ENCODE data around the gene SHISA7.

SHISA7 gene

DNA sequence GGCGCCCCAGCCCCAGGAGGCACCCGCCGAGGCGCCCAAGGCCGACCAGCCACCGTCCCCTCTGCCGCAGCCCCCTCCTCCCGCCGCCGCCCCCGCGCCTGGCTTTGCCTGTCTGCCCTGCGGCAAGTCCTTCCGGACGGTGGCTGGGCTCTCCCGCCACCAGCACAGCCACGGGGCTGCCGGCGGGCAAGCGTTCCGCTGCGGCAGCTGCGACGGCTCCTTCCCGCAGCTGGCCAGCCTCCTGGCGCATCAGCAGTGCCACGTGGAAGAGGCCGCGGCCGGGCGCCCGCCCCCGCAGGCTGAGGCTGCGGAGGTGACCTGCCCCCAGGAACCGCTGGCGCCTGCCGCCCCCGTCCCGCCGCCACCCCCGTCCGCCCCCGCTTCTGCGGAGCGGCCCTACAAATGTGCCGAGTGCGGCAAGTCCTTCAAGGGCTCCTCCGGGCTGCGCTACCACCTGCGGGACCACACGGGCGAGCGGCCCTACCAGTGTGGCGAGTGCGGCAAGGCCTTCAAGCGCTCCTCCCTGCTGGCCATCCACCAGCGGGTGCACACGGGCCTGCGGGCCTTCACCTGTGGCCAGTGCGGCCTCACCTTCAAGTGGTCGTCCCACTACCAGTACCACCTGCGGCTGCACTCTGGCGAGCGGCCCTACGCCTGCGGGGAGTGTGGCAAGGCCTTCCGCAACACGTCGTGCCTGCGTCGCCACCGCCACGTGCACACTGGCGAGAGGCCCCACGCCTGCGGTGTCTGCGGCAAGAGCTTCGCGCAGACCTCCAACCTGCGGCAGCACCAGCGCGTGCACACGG lies 39.3 kb upstream of the SHISA7 start:
- DNase-seq, result no peak

DNA sequence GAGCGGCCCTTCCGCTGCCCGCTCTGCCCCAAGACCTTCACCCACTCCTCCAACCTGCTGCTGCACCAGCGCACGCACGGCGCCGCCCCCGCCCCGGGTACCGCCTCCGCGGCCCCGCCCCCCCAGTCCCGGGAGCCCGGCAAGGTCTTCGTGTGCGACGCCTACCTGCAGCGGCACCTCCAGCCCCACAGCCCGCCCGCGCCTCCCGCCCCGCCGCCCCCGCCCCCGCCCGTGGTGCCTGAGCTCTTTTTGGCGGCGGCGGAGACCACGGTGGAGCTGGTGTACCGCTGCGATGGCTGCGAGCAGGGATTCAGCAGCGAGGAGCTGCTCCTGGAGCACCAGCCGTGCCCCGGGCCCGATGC lies 38.7 kb upstream of the SHISA7 start:
- DNase-seq, result no peak

DNA sequence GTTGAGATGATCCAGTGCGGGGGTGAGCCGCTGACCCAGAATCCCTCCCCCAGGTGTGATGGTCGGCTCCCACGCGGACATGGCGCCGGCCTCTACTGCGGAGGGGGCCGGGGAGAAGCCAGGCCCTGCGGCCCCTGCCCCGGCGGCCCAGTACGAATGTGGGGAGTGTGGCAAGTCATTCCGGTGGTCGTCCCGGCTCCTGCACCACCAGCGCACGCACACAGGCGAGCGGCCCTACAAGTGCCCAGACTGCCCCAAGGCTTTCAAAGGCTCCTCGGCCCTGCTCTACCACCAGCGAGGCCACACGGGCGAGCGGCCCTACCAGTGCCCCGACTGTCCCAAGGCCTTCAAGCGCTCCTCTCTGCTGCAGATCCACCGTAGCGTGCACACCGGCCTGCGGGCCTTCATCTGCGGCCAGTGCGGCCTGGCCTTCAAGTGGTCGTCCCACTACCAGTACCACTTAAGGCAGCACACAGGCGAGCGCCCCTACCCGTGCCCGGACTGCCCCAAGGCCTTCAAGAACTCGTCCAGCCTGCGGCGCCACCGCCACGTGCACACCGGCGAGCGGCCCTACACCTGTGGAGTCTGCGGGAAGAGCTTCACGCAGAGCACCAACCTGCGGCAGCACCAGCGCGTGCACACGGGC lies 38.2 kb upstream of the SHISA7 start:
- no peak for DNase-seq

DNA sequence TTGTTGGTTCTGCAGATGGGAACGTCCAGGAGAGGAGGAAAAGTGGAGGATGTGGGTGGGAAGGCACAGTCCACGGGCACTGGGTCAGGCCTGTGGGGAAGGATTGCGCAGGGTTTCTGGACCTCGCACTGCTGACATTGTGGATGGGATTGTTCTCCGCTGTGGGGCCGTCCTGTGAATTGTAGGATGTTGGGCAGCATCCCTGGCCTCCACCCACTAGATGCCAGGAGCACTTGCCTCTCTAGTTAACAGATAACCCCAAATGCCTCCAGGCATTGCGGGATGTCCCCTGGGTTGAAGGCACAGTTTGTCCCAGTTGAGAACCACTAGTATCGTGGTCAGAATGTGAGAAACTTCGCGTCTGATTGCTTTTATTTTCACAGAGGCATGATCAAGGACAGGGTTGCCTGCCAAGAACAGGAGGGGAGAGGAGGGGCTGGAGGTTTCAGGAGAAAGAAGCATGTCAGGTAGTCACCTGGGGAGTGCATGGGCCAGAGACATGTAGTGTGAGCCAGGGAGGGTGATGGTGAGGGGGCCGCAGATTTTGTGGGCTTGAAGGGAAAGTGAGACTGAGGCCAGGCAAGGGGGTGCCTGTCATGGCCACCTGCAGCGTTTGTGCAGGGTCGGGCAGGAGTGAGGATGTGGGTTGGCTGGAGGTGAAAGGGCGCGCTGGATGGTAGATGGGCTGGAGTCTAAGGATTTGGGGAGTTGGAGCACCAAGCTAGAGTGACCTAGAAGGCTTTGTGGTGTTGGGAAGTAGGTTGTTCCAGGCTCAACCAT lies 36.5 kb upstream of the SHISA7 start:
- no peak for DNase-seq

DNA sequence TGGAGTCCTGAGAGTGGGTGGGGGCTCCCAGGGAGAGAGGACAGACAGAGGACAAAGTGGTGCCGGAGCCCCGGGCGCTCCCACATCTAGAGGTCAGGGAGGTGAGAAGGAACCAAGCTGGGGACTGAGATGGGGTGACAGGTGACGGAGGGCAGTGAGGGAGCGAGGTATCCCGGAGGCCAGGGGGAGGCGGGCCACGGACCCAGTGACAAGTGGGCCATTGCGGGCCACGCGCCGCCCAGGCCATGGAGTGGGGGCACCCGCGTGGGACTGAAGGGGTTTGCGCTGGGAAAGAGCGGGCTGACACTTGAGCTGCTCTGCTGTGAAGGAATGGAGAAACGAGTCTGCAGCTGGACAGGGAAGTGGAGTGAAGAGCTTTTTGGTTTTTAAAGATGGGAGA lies 35.9 kb upstream of the SHISA7 start:
- no peak for DNase-seq

DNA sequence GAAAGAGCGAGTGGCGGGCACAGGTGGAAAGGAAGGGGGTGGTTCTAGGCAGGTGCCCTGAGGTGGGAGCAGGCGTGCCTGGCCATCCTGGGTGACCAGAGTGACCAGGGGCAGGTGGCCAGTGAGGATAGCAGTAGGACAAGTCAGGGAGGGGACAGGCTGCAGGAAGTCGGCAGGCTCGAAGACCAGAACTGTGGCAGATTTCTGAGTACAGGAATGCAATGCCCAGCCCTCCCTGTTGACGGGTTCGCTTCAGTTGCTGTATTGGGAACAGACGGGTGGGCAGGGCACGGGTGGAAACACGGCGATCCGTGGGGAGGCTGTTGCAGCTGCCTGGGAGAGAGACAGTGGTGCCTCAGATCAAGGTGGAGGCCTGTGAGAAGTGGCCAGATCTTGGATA lies 35.3 kb upstream of the SHISA7 start:
- no peak for DNase-seq

DNA sequence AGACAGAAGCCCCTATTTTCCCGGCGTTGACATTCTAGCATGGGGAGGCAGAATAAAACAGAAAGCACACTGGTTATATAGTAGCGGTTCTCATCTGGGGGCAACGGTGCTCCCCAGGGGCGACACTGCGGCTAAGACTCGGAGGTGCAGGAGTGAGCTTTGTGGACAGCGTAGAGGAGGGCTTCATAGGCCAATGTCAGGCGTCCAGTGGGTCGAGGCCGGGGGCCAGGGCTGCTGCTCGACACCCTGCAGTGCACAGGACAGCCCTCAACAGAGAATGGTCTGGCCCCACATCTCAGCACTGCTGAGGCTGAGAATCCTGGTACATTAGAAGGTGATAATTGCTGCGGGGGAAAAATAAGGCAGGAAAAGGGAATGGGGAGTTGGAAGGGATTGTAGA lies 34.8 kb upstream of the SHISA7 start:
- DNase-seq, result no peak

DNA sequence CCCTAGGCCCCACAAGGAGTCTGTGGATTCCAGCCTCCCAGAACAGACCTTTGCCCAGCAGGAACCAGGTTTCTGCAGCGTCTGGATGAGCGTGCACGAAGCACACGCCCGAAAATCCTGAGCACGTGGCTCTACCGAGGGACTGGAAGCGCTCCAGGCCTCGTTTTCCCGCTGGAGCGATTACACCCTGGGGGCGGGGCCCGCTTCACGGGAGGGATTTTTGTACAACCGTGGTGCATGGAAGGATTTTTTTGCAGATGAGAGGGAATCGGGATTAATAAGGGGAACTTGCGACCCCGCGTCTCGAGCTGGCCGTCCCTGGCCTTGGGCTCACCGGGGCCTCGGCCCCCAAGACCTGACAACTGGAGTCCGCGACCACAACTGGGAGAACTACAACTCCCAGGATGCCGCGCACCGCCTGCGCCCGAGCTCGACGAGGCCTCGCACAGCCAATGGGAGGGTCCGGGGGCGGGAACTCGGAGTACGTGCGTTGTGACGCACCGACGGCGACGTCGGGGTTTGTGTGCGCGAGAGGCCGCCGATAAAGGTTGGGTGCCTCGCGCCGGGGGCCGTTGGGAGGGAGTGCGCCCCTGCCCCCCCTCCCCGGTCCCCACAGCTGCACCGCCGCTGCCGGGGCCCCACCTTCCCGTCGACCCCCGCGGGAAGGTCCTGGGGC lies 33.1 kb upstream of the SHISA7 start, which contains the start of gene ZNF628:
Gene ZNF628, plus strand, starts transcription at position 518 of the 676 bp plus-strand sequence. CDS start 3,294 bp downstream, outside the sequence.
- peak; percentile 99 for DNase-seq

DNA sequence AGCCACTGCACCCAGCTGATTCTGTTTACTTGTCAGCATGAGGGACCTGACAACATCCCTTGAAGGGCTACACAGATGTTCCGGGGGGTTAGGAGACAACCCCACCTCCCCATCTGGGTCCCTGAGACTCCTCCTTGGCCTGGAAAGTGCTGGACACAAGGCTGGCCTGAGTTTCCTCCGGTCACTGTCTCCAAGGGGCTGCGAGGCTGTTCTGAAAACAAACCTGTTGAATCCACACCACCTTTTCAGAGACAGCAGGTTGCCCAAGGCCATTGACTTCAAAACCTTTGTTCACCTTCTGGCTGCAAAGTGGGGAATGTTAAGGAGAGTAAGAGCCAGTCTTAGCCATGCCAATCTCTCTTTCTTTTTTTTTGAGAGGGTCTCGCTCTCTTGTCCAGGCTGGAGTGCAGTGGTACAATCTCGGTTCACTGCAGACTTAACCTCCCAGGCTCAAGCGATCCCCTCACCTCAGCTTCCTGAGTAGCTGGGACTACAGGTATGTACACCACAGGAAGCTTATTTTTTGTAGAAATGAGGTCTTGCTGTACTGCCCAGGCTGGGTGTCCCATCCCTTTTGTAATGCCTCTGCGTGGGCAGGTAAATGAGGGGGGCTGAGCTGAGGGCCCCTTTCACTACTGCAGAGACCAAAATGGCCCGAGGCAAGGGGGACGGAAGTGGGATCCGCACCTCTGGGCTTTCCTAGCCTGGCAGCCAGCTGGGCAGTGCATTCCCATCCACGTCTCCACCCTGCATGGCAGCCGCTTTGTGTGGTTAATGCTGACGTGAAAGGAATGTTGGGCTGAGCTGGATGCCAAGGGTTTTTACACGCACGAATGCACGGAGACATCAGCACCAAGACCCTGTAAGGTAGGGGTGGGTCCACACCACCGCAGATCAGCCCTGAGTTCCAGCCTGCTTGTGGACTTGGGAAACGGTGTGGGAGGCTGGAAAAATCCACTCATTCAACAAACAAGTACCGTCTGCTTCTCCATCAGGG lies 31.5 kb upstream of the SHISA7 start:
- DNase-seq, result no peak

DNA sequence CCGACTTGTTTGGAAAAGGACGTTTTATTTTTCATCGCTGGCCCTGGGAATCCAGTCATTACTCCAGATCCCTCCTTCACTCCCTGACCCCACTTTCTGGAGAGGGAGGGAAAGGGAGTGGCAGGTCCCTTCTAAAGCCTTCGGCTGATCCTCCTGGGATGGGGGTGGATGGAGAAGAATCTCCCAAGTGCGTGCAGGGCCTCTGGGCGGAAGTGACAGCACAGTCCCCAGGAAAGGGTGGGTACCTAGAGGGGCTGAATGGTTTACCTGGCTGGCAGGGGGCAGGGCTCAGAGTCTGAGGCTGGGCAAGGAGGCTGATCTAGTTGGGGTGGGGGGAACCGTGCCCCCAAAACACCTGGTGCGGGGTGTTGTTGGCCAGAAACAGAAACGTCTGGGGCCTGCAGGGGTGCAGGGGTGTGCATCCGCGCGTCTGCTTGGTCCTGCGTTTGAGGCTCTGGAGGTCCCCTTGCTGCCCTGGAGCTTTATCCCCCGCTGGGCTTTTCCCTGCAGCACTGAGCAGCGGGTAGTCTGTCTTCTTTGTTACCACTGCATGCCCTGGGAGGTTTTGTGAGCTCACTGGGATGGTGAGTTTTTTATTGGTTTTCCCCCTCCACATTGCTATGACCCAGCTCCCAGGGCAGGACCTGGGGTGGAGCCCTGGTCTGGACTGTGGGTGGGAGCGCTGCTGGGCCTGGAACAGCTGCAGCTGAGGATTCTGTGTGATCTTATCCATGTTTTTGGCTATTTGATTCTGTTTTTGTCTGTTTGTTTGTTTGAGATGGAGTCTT lies 30.3 kb upstream of the SHISA7 start:
- no peak for DNase-seq

DNA sequence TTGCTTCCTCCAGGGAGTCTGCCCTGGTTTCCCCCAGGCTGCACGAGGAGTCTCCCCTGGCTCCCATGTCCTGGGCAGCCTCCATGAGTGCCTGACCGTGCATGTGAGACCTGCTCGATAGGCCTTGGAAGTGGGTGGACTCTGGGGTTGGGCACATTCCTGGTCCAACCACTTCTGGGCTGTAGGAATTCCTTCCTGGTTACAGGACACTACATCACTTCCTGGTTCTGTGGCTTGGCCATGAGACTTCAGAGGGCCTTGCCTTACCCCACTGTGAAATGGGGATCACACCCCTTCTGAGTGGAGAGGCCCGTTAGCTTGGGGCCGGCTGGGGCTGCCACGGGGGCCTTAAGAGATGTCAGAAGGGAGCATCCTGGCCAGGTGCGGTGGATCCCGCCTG lies 29.4 kb upstream of the SHISA7 start:
- DNase-seq, result no peak

DNA sequence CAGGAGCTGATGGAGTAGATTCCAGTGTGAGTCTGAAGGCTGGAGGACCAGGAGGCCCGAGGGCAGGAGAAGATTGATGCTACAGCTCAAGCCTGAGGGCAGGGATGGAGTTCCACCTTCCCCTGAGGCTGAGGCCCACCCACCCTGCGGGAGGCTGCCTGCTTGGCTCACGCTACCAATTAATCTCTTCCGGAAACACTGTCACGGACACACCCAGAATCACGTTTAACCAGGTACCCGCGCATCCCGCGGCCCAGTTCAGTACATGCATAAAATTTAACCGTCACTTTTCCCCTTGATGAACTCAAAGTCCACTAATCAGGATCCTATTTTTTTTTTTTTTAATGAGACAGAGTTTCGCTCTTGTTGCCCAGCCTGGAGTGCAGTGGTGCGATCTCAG lies 28.2 kb upstream of the SHISA7 start:
- no peak for DNase-seq

DNA sequence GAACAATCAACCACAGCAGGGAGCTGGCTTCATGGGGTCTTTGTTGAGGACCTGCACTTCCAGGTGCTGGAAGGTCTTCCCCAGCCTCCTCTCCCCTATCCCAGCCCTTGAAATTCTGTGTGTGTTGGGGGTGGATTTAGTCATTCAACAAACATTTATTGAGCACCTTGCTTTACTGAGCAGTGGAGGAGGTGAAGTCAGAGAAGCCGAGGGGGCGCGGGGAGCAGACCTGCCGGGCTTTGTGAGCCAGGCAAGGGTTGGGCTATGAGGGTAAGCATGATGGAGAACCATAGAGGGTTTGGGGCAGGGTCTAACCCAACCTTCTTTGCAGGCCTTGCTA lies 24.9 kb upstream of the SHISA7 start:
- DNase-seq, result no peak

DNA sequence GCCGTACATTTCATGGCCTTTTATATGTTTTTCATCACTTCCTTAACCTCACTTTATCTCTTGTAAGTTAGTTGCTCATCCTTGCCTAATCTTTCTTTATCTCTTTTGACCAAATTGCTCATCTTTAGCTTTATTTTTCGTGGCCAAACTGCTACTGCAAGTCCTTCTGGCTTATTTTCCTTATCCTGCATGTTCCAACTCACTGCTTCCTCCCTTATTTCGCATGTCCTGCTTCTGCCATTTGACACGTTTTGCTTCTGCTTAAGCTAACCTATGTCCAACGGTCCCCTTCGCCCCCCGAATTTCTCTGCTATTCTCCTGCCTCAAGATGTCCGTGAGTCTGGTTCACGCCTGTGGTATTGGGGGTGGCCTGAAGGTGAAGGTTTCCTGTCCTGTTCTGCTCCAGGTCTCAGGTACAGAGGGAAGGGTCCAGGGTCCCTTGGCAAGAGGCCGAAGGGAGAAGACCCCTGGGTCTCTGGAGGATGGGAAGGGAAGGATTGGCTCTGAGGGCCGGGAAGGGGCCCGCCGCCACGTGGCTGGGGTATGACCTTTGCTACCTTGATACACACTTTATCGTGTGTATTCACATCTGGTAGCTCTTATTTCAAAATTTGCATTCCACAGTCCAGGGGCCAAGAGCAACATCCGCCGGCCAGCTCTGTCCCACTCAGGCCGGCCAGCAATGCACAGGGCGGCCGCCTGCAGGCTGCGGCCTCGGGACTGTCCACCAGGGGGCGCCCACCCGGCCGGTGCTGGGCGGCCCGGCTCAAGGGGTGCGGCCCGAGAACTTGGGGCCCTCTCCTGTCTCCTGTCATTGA lies 24.3 kb upstream of the SHISA7 start:
- peak; percentile 96 for DNase-seq

DNA sequence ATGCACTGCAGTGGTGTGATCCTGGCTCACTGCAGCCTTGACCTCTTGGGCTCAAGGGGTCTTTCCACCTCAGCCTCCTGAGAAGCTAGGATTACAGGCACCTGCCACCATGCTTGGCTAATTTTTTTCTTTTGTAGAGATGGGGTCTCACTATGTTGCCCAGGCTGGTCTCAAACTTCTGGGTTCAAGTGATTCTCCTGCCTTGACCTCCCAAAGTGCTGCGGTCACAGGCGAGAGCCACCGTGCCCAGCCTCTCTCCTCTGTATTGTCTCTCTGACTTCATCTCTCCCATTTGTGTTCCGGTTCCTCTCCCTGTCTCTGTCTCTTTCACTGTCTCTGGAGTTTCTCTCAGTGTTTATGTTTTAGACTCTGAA lies 23.1 kb upstream of the SHISA7 start:
- DNase-seq, result no peak

DNA sequence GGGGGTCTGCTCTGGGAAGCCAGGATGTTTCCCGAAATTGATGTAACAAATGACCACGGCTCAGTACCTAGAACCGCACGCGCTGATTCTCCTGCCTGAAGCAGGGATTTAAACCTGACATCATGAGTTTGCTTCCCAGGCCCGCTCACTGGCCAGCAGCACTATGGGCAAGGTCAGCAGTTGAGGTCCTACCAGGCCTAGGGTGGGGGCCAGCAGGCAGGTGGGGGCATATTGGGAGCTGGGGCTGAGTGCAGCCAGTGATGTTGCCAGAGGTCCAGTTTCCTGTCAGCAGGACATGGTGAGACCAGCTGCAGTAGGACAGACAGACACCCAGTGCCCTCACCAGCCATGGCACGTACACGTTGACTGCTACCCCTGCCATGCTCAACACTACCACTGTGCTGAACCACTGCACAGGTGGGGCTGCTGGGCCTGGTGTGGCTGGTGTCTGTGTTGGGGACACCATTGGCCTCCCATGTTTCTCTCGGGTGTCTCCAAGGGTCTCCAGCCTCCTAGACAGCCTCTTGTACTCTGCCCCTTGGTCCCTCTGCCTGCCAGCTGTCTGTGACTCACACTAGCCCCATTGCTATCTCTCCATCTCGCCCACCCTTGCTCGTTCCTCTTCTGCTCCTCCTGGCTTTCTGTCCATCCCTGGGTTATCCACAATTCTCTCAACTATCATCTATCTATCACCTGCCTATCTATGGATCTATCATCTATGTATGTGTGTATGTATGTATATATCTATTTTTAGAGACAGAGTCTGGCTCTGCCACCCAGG lies 22.6 kb upstream of the SHISA7 start:
- peak; percentile 38 for DNase-seq

DNA sequence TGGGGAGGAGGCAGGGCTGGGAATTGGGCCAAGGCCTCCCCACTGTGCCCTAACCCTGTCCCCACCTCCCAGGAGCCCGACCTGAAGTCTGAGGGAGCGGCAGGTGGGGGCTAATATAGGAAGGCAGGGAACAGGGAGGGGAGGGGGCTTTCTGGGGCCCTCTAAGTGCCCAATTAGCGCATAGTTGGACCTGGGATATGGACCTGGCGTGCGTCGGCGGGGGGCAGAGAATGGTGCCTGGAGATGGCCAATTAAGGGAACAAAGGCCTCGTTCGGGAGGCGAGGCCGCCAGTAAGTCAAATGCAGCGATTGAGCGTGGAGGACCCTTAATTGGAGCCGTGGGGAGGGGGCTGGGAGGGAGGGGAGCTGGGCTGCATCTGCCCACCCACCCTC lies 21.6 kb upstream of the SHISA7 start, which contains the start of gene C19orf85:
Gene C19orf85, minus strand, starts transcription at position 90 of the 393 bp plus-strand sequence. CDS start 197 bp downstream, outside the sequence.
- no peak for DNase-seq

DNA sequence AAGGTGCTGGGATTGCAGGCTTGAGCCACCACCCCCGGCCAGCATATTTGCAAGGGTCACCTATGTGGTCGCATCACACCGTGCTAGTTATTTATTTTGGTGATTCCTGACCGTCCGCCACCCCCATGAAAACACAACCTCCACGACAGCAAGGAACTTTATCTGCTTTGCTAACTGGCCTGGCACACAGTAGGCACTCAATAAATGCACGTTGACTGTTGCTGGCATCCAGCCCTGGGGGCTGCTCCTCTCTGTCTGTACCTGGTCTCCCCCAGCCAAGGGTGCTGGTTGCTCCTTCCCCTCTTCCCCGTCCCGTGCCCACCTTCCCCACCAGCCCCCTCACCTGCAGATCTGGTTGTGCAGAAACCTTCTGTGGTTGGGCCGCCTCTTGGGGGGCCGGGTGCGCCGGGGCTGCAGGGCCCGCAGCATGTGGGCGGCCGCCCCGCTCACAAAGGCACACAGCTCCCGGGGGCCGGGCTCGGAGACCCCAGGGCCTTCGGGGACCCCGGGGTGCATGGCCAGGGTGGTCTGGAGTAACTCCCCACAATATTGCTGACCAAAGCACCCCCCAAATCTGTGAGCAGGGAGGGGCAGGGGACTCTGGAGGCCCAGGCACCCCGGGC lies 21.1 kb upstream of the SHISA7 start:
- DNase-seq, result no peak

DNA sequence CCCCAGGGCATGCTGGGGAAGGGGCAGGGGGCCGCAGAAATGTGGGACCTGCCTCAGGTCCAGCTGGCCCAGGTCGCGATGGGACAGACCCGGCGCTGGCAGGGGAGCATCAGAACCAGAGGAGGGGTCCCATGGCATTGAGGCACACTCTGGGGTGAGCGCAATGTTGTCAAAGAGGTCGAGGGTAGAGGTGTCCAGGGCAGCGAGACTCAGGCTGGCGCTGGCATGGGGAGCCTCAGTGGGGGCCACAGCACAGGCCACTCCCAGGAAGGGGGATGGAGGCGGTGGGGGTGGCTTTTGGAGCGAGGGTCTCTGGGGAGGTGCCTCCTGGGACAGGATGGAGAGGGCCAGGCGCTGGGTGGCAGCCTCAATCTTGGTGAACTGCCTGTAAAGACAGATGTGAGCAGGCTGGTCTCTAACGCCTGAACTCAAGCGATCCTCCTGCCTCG lies 20.5 kb upstream of the SHISA7 start:
- DNase-seq, result no peak
